HFFc6 (cell line): ENCODE measurements around the gene GRID1. TPM values are rescaled to one million over a fixed set of nuclear protein-coding genes. Genes with fewer than 3 reads are reported as not detected.

Source experiments
- DNase-seq: peaks from one replicate; pipeline ENCODE4 v3.0.0-alpha.2; 2018
- H3K27ac Mint-ChIP-seq: 2 replicates; pipeline ENCODE4 v1.8.0; 2020; ENCODE audit warnings: mild to moderate bottlenecking, mixed read lengths
- H3K27me3 Mint-ChIP-seq: 2 replicates; pipeline ENCODE4 v1.8.0; 2021; ENCODE audit warnings: mild to moderate bottlenecking, moderate library complexity, mixed read lengths; ENCODE audit not compliant: insufficient read depth
- H3K36me3 Mint-ChIP-seq: 2 replicates; pipeline ENCODE4 v1.8.0; 2021; ENCODE audit warnings: low read depth, mixed read lengths
- H3K4me1 Mint-ChIP-seq: 2 replicates; pipeline ENCODE4 v1.8.0; 2020; ENCODE audit warnings: low read depth, mixed read lengths
- H3K4me3 Mint-ChIP-seq: 2 replicates; pipeline ENCODE4 v1.8.0; 2020; ENCODE audit warnings: mild to moderate bottlenecking, moderate library complexity, mixed read lengths
- H3K9me3 Mint-ChIP-seq: 2 replicates; pipeline ENCODE4 v1.8.0; 2020; ENCODE audit warnings: mild to moderate bottlenecking, mixed read lengths
- CTCF ChIP-seq: fragments of 200-600 bp; sonication (generic); IDR thresholded peaks from 2 replicates; pipeline ENCODE4 v1.5.0; 2021; ENCODE audit warnings: antibody characterized with exemption, mild to moderate bottlenecking
- total RNA-seq, 6 experiments: library from RNA; stranded (reverse); fragmentation: NEBNext Ultra II Directional; extraction: Animal tissue kit (Norgen Biotek cat#: 25700); gene quantifications; 2 replicates in 1 of 6; 3 replicates in 5 of 6; pipeline ENCODE4 v1.2.3, GENCODE V29; 2021

The GRID1 gene
- total RNA-seq, 6 experiments from 2014 or later: not detected

DNA sequence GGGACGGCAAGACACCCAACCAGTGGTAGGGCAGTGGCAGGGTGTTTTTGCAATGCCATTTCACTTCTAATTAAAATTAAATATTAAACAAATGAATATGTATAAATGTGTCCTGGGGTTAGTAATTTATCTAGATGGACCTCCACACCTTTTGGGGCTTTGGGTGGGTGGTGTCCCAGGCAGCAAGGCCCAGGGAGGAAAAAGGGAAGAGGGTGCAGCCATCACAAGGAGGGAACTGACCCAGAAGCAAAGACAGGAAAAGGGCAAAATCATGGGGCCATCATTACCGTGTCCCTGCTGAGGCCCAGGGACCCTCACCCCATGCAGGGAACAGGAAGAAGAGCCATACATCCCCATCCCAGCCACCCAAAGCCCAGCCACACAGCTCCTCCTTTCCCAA lies 204.6 kb downstream of the GRID1 start:
- no peaks in the 10 kb centered on the region for H3K4me1 Mint-ChIP-seq
- TF ChIP-seq CTCF: no peak
- no peaks in the 10 kb centered on the region for H3K27me3 Mint-ChIP-seq
- DNase-seq: no peak
- H3K27ac Mint-ChIP-seq: no peak overlapping the region
- H3K4me3 Mint-ChIP-seq: no peak overlapping the region
- no peaks in the 10 kb centered on the region for H3K36me3 Mint-ChIP-seq
- H3K9me3 Mint-ChIP-seq: peaks cover 40% of the 10 kb centered on the region

DNA sequence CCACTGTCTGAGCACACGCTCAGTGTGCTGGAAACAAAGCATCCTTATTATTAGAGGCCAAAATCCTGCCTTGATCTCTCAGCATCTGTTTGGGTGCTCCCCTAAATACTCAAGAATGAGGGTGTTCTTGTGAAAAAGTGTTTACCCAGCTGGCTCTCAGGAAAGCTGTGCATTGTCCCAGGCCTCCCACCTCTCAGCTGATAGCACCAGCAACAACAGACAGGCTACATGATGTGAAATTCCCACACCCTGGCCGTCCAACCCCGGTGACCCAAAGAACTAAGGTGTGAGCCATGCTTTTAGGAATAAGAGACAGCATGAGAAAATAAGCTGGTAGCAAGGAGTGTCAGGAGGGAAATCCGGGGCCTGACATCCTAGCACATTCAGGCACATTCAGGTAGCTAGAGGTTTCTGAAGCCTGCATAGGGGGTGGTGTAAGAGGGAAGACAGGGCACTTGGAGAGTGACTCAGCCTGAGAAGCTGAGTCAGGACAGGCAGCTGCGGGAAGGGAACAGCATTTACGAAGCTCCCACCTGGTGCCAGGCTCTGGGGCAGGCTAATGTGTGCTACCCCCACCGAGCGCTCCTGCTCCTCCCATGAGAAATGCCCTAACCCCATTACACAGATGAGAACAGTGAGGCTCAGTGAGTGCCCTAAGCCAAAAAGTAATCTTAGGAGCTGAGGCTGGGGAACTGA lies 205.6 kb downstream of the GRID1 start:
- no peak for DNase-seq
- Mint-ChIP-seq H3K36me3 (no peaks in the 10 kb centered on the region), H3K27me3 (peaks cover 2% of the 10 kb centered on the region; the same call in 1 of the 2 replicates), H3K27ac (no peak overlapping the region), H3K4me3 (no peak overlapping the region), H3K9me3 (peaks cover 50% of the 10 kb centered on the region), H3K4me1 (no peaks in the 10 kb centered on the region)
- no peak for TF ChIP-seq CTCF

DNA sequence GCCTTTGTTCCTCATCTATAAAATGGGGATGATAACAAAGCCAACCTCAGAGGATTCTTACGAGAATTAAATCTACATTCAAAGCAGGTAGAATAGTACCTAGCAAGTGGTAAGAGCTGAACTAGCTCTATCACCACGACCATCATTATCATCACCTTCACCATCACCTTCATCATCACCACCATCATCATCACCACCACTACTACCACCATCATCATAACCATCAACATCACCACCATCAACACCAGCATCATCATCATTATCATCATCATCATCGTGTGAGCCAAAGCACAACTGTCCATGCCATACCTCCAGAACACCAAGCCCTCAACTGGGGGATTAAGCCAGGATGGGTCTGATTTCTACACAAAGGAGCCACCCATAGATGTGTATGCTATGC lies 206.8 kb downstream of the GRID1 start:
- no peak overlapping the region for H3K4me3 Mint-ChIP-seq
- H3K9me3 Mint-ChIP-seq: peaks cover 45% of the 10 kb centered on the region
- H3K36me3 Mint-ChIP-seq: no peaks in the 10 kb centered on the region
- H3K27me3 Mint-ChIP-seq: peaks cover 2% of the 10 kb centered on the region; the same call in 1 of the 2 replicates
- no peak for TF ChIP-seq CTCF
- no peaks in the 10 kb centered on the region for H3K4me1 Mint-ChIP-seq
- no peak for DNase-seq
- H3K27ac Mint-ChIP-seq: no peak overlapping the region

DNA sequence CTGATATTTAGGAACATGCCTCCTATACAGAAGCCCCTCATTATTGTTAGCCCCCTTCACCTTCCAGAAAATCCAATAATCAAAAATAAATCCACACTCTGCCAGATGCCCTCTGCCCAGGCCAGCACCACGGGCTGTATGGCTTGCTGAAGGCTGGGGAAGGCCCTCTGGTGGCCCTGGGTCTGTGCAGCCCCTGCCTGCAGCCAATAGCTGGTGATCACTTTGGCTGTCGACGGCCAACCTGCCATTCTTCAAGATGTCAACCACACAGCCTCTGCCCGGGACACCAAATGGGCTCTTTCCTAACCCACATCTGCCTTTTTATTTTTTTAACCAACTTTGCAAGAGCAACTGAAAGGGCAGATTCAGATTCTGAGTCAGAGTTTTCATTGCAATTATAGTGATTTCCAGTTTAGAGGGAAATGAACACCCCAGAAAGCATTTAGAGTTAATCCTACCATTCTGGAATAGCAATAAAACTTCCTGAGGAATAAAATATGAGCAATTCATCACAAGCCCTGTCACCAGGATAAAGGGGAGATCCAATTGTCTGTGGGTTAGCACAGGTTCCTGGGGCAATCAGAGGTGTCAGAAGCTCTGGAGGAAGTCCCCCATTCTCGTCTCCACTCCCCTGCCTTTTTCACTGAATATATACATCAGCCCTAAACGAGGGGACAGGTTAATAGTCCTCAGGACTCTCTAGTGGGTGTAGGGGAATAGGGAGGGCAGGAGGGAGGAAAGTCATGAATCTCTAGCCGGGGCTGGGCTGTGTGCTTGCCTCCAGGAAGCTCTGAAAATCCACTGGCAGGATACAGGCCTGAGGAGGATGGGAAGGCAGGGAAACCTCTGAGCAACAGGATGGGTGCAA lies 211.3 kb downstream of the GRID1 start:
- Mint-ChIP-seq H3K27me3 (peaks cover 2% of the 10 kb centered on the region; the same call in 1 of the 2 replicates), H3K36me3 (no peaks in the 10 kb centered on the region)

DNA sequence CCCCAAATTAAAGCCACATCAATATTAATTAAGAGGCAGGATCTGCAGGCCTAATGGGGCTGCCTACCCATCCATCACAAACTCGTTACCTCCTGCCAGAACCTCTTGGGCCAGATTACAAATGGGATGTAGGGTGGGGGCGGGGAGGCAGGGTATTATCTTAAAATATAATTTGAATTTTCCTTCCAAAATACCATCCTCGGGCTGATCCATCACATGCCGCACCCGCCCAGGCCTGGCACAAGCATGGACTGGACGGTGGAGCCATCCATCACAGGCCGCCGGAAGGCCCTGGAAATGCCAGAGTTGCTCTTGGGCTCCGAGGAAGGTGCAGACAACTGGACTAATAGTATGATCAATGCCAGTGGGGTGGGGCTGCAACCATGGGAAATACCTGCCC lies 212.8 kb downstream of the GRID1 start:
- Mint-ChIP-seq H3K27me3 (peaks cover 2% of the 10 kb centered on the region; the same call in 1 of the 2 replicates), H3K4me3 (no peak overlapping the region), H3K36me3 (no peaks in the 10 kb centered on the region), H3K9me3 (peaks cover 47% of the 10 kb centered on the region), H3K27ac (no peak overlapping the region), H3K4me1 (no peaks in the 10 kb centered on the region)
- no peak for DNase-seq
- TF ChIP-seq CTCF: no peak

More for the DNA sequence above, 211.3 kb downstream of the GRID1 start:
- DNase-seq: no peak
- no peak for TF ChIP-seq CTCF
- H3K27ac Mint-ChIP-seq: no peak overlapping the region
- no peak overlapping the region for H3K4me3 Mint-ChIP-seq
- H3K9me3 Mint-ChIP-seq: peaks cover 47% of the 10 kb centered on the region
- no peaks in the 10 kb centered on the region for H3K4me1 Mint-ChIP-seq
